SK-N-SH (cell line): ENCODE results near the gene STK4.

Source experiments
- MXI1 ChIP-seq: IDR thresholded peaks from 2 replicates; pipeline ENCODE4 v1.6.1; 2012; ENCODE audit warnings: mild to moderate bottlenecking, low read depth, low read length, improper control_type of control experiment
- TF ChIP-seq, protein P1 (sequence below): fragments of 200-600 bp; sonication (generic); IDR thresholded peaks from 2 replicates; pipeline ENCODE4 v1.6.1; 2017; ENCODE audit warnings: antibody characterized with exemption, mild to moderate bottlenecking, moderate library complexity

DNA sequence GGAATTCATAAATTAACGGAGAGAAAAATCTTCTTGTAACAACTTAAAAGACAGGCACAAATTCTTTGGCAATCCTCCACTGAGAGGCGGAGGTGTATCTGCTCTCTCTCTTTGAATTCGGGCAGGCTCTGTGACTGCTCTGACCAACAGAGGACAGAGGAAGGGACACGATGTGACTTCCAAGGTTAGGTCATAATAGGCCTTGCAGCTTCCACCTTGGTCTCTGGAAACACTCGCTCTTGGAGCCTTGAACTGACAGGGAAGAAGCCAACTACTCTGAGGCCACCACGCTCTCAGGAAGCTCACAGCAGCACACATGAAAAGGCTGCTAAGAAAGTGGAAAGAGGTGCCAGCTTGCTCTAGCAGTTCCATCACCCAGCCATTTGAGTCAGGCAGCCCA lies 21.1 kb upstream of the STK4 start:
- no peak for TF ChIP-seq MXI1
- TF ChIP-seq, protein P1, sequence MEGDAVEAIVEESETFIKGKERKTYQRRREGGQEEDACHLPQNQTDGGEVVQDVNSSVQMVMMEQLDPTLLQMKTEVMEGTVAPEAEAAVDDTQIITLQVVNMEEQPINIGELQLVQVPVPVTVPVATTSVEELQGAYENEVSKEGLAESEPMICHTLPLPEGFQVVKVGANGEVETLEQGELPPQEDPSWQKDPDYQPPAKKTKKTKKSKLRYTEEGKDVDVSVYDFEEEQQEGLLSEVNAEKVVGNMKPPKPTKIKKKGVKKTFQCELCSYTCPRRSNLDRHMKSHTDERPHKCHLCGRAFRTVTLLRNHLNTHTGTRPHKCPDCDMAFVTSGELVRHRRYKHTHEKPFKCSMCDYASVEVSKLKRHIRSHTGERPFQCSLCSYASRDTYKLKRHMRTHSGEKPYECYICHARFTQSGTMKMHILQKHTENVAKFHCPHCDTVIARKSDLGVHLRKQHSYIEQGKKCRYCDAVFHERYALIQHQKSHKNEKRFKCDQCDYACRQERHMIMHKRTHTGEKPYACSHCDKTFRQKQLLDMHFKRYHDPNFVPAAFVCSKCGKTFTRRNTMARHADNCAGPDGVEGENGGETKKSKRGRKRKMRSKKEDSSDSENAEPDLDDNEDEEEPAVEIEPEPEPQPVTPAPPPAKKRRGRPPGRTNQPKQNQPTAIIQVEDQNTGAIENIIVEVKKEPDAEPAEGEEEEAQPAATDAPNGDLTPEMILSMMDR, result no peak
